Measurements from ENCODE around the gene CATSPER3. TPM values are rescaled to one million over a fixed set of nuclear protein-coding genes. Genes with fewer than 3 reads are reported as not detected.

Gene CATSPER3
- polyA plus RNA-seq, 3 donors = 0.15 to 0.60 (median 0.52) TPM

DNA sequence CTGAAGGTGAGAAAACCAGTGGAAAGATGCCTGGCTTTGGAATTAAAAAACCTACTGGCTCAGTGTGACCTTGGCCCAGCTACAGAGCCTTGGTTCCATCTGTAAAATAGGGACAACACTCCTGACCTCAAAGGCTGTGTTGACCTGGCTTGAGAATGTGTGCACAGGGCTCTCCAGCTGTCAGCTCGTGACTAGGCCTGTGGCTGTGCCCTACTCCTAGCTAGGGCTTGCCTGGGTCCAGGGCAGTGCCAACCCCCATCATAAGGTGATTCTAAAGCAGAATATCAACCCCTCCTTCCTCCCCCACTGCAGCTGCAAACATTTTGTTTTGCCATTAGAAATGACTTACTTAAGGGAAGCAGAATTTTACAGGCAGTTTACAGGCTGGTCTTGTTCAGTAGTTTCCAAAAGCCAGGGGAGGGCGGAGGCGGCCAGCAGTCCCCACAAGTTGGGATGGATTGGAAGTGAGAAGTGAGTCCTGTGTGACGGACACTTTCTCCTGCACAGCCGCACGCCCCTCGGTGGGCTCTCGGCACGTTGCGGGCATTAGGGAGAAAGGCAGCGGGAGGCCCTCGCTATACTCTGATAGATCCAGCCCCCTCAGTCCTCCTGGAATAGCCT lies 59.0 kb downstream of the CATSPER3 start:
- H3K36me3 ChIP-seq (replicated peaks in 1 of 2; ENCODE audit: control insufficient read depth in 1 of 2, insufficient read depth in 2 of 2, low read length in 2 of 2) = no peaks in the 10 kb centered on the region
- Mint-ChIP-seq H3K27ac (no peak overlapping the region), H3K9me3 (peaks cover 0 to 17% (median 14%) of the 10 kb centered on the region in 7 donors), H3K36me3 (peaks cover 3 to 6% of the 10 kb centered on the region in 2 donors), H3K4me3 (peak overlapping the region in 1 of 2 donors; percentile 51), H3K27me3 (ENCODE audit: low read depth in 3 of 3) (peaks cover 67 to 83% (median 80%) of the 10 kb centered on the region in 3 donors), H3K4me1 (peaks cover 19% of the 10 kb centered on the region)
- H3K4me2 ChIP-seq (replicated peaks; ENCODE audit: extremely low read depth, low read length, poor library complexity, severe bottlenecking) = no peak overlapping the region
- TF ChIP-seq, protein P1, sequence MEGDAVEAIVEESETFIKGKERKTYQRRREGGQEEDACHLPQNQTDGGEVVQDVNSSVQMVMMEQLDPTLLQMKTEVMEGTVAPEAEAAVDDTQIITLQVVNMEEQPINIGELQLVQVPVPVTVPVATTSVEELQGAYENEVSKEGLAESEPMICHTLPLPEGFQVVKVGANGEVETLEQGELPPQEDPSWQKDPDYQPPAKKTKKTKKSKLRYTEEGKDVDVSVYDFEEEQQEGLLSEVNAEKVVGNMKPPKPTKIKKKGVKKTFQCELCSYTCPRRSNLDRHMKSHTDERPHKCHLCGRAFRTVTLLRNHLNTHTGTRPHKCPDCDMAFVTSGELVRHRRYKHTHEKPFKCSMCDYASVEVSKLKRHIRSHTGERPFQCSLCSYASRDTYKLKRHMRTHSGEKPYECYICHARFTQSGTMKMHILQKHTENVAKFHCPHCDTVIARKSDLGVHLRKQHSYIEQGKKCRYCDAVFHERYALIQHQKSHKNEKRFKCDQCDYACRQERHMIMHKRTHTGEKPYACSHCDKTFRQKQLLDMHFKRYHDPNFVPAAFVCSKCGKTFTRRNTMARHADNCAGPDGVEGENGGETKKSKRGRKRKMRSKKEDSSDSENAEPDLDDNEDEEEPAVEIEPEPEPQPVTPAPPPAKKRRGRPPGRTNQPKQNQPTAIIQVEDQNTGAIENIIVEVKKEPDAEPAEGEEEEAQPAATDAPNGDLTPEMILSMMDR (IDR thresholded peaks at IDR 0.05) = no peak
- H3K27me3 ChIP-seq (ENCODE audit: control insufficient read depth in 2 of 2, insufficient read depth in 2 of 2, low read length in 2 of 2) = peaks cover 45 to 75% of the 10 kb centered on the region in 2 donors
- WGBS (ENCODE audit: insufficient coverage) = 70% methylated on average over 11 of the region's 12 CpGs
- no peak overlapping the region for H3K9ac ChIP-seq (ENCODE audit: insufficient read depth, low read length, poor library complexity, severe bottlenecking)
- H4K20me1 ChIP-seq (ENCODE audit: insufficient read depth, low read length) = no peaks in the 10 kb centered on the region
- H3K4me1 ChIP-seq (ENCODE audit: control insufficient read depth in 1 of 2, insufficient read depth in 2 of 2, low read length in 2 of 2) = peaks cover 8 to 9% of the 10 kb centered on the region in 2 donors
- intact Hi-C loops (cut with micrococcal nuclease) = no loop called here
- peaks cover 0 to 39% of the 10 kb centered on the region in 2 donors for H3K9me3 ChIP-seq (replicated peaks in 1 of 2; ENCODE audit: control insufficient read depth in 1 of 2, insufficient read depth in 1 of 2, low read length in 2 of 2)
- H2AFZ ChIP-seq (ENCODE audit: insufficient read depth, low read depth, low read length, poor library complexity, severe bottlenecking) = no peak overlapping the region
- H3K27ac ChIP-seq (ENCODE audit: low read depth in 1 of 2, low read length in 2 of 2) = no peak overlapping the region
- DNase-seq = no peak
- no peaks in the 10 kb centered on the region for H3K79me2 ChIP-seq (ENCODE audit: insufficient read depth, low read length)
- H3K4me3 ChIP-seq (replicated peaks in 1 of 3; ENCODE audit: low read depth in 2 of 3, low read length in 3 of 3) = no peak overlapping the region

DNA sequence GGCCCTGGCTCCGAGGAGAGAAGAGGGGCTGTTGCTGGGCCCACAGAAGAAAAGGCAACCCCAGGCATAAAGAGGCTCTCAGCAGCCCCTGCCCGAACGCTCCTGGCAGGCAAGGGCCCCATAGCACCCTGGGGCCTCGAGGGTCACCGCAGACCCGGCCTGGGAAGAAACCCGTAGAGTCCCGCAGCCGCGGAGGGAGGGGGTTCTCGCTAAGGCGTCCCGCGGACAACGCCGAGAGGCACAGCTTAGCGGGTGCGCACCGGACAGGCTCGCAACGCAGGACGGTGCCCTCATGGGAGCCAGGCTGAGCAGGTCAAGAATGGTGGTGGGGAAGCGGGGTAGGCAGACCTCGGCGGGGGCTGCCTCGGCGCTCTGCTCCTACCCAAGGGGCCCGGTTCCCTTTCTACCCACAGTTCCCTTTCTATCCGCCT lies 59.6 kb downstream of the CATSPER3 start:
- H3K27ac Mint-ChIP-seq = no peak overlapping the region
- WGBS (ENCODE audit: insufficient coverage) = 12% methylated on average over 20 of the region's 29 CpGs
- H3K9me3 ChIP-seq (replicated peaks in 1 of 2; ENCODE audit: control insufficient read depth in 1 of 2, insufficient read depth in 1 of 2, low read length in 2 of 2) = peaks cover 0 to 41% of the 10 kb centered on the region in 2 donors
- no peak overlapping the region for H3K27ac ChIP-seq (ENCODE audit: low read depth in 1 of 2, low read length in 2 of 2)
- H2AFZ ChIP-seq (ENCODE audit: insufficient read depth, low read depth, low read length, poor library complexity, severe bottlenecking) = no peak overlapping the region
- no peak overlapping the region for H3K9ac ChIP-seq (ENCODE audit: insufficient read depth, low read length, poor library complexity, severe bottlenecking)
- TF ChIP-seq, protein P1 (IDR thresholded peaks at IDR 0.05) = no peak
- H3K4me1 ChIP-seq (ENCODE audit: control insufficient read depth in 1 of 2, insufficient read depth in 2 of 2, low read length in 2 of 2) = peaks cover 8 to 9% of the 10 kb centered on the region in 2 donors
- H3K27me3 Mint-ChIP-seq (ENCODE audit: low read depth in 3 of 3) = peaks cover 70 to 85% (median 81%) of the 10 kb centered on the region in 3 donors
- no peaks in the 10 kb centered on the region for H4K20me1 ChIP-seq (ENCODE audit: insufficient read depth, low read length)
- no peak overlapping the region for H3K4me2 ChIP-seq (replicated peaks; ENCODE audit: extremely low read depth, low read length, poor library complexity, severe bottlenecking)
- H3K36me3 ChIP-seq (replicated peaks in 1 of 2; ENCODE audit: control insufficient read depth in 1 of 2, insufficient read depth in 2 of 2, low read length in 2 of 2) = no peaks in the 10 kb centered on the region
- no peaks in the 10 kb centered on the region for H3K79me2 ChIP-seq (ENCODE audit: insufficient read depth, low read length)
- no peak for DNase-seq
- intact Hi-C loops (cut with micrococcal nuclease) = no loop called here
- peak overlapping the region in 1 of 2 donors; percentile 77 for H3K4me3 Mint-ChIP-seq
- no peak overlapping the region for H3K4me3 ChIP-seq (replicated peaks in 1 of 3; ENCODE audit: low read depth in 2 of 3, low read length in 3 of 3)
- H3K27me3 ChIP-seq (ENCODE audit: control insufficient read depth in 2 of 2, insufficient read depth in 2 of 2, low read length in 2 of 2) = peaks cover 50 to 76% of the 10 kb centered on the region in 2 donors
- peaks cover 0 to 20% (median 16%) of the 10 kb centered on the region in 7 donors for H3K9me3 Mint-ChIP-seq
- peaks cover 3 to 9% of the 10 kb centered on the region in 2 donors for H3K36me3 Mint-ChIP-seq
- peaks cover 22% of the 10 kb centered on the region for H3K4me1 Mint-ChIP-seq

Data from CD14-positive monocyte (primary cell).